H1 (cell line): ENCODE measurements around the gene ENSA. TPM values are rescaled to one million over a fixed set of nuclear protein-coding genes. Genes with fewer than 3 reads are reported as not detected.

Experiments used
- BRCA1 ChIP-seq: IDR thresholded peaks from 2 replicates; pipeline ENCODE4 v1.6.1; 2012; ENCODE audit warnings: low read depth, low read length, improper control_type of control experiment
- CEBPB ChIP-seq: IDR thresholded peaks from 2 replicates; pipeline ENCODE4 v1.6.1; 2012; ENCODE audit warnings: low read depth, low read length
- CHD1 ChIP-seq: IDR thresholded peaks from 2 replicates; pipeline ENCODE4 v1.6.1; 2012; ENCODE audit warnings: low read depth, low read length, improper control_type of control experiment
- CTBP2 ChIP-seq: IDR thresholded peaks from 2 replicates; pipeline ENCODE4 v1.7.0; 2011; ENCODE audit warnings: borderline replicate concordance, mild to moderate bottlenecking, moderate library complexity, mixed read lengths, low read length; ENCODE audit not compliant: insufficient read depth, insufficient read length
- EP300 ChIP-seq, 2 experiments: IDR thresholded peaks; 1 replicate in 1 of 2; 2 replicates in 1 of 2; pipeline ENCODE4 v1.6.1; 2011 to 2012; ENCODE audit warnings: low read depth in 2 of 2, low read length in 2 of 2, mild to moderate bottlenecking in 2 of 2, borderline replicate concordance in 1 of 2, inconsistent platforms in 1 of 2, moderate library complexity in 1 of 2
- GABPA ChIP-seq: IDR thresholded peaks from 2 replicates; pipeline ENCODE4 v1.6.1; 2011; ENCODE audit warnings: mild to moderate bottlenecking, low read length, moderate library complexity, borderline replicate concordance; ENCODE audit not compliant: insufficient read depth
- KDM1A ChIP-seq: fragments of 200-600, 300-600 bp; sonication (generic); IDR thresholded peaks from 2 replicates; pipeline ENCODE4 v1.7.1; 2016; ENCODE audit warnings: mild to moderate bottlenecking, low read length, borderline replicate concordance
- KDM4A ChIP-seq: IDR thresholded peaks from one replicate; pipeline ENCODE4 v1.7.1; 2012; ENCODE audit warnings: low read depth, mild to moderate bottlenecking, moderate library complexity, low read length, inconsistent platforms; ENCODE audit not compliant: severe bottlenecking
- PHF8 ChIP-seq: fragments of 200-600 bp; sonication (generic); conservative IDR thresholded peaks from 2 replicates; pipeline ENCODE4 v1.7.1; 2012; ENCODE audit warnings: low read depth, mild to moderate bottlenecking, inconsistent platforms, low read length, moderate library complexity
- POLR2AphosphoS5 ChIP-seq: IDR thresholded peaks from 2 replicates; pipeline ENCODE4 v1.6.1; 2011; ENCODE audit warnings: low read depth, low read length
- SIX5 ChIP-seq: IDR thresholded peaks from 2 replicates; pipeline ENCODE4 v1.6.1; 2011; ENCODE audit warnings: mild to moderate bottlenecking, low read depth, low read length
- TAF1 ChIP-seq: IDR thresholded peaks from 2 replicates; pipeline ENCODE4 v1.6.1; 2011; ENCODE audit warnings: mild to moderate bottlenecking, low read depth, low read length
- TCF12 ChIP-seq: IDR thresholded peaks from 2 replicates; pipeline ENCODE4 v1.6.1; 2011; ENCODE audit warnings: low read depth, mild to moderate bottlenecking, low read length
- polyA plus RNA-seq, 7 experiments: library from polyadenylated mRNA; depleted of rRNA in 3 of 7; stranded (reverse) in 5 of 7; unstranded in 2 of 7; fragments of >200 nt in 5 of 7; fragments of 200-250 nt in 2 of 7; gene quantifications; 1 replicate in 5 of 7; 2 replicates in 1 of 7; 4 replicates in 1 of 7; pipeline versions ENCODE4 v1.2.1 to v1.2.3, GENCODE V29; 2011 to 2013; ENCODE audit warnings: missing spikeins in 2 of 7, mixed read lengths in 2 of 7
- total RNA-seq: library from RNA; stranded (reverse); fragmentation: NEBNext Ultra II Directional; extraction: Animal tissue kit (Norgen Biotek cat#: 25700); gene quantifications from 2 replicates; pipeline ENCODE4 v1.2.1, GENCODE V29; 2021

The ENSA gene
- total and polyA plus RNA-seq, 2 of the 8 experiments (the other 6 are each of a cell fraction or from before 2014, with no cell fraction given): 48.2 to 229 TPM

GRCh38 chr1:150572918-150573647 lies 56.3 kb downstream of the ENSA start (continued):
- TF ChIP-seq KDM4A: no peak
- TF ChIP-seq KDM1A: no peak
- no peak for TF ChIP-seq PHF8
- no peak for TF ChIP-seq CHD1
- no peak for TF ChIP-seq GABPA
- TF ChIP-seq EP300 (IDR thresholded peaks at IDR 0.05; ENCODE audit: borderline replicate concordance in 1 of 2, low read depth in 2 of 2, low read length in 2 of 2): no peak
- 0 out of 2 replicates have a peak, but pooled peaks have one; percentile 26 for TF ChIP-seq TAF1
- no peak for TF ChIP-seq CEBPB
- peak; percentile 97 for TF ChIP-seq POLR2AphosphoS5
- TF ChIP-seq BRCA1: no peak
- no peak for TF ChIP-seq CTBP2
- TF ChIP-seq TCF12: no peak
- TF ChIP-seq SIX5: no peak
